UCSD-AML1 (cell line): ENCODE data around the gene KCNAB1.

ENCODE experiments used
- DNase-seq: peaks from one replicate; lab custom pipeline; 2025; ENCODE audit not compliant: unreplicated experiment; lab: John Stamatoyannopoulos, UW

KCNAB1 gene

DNA sequence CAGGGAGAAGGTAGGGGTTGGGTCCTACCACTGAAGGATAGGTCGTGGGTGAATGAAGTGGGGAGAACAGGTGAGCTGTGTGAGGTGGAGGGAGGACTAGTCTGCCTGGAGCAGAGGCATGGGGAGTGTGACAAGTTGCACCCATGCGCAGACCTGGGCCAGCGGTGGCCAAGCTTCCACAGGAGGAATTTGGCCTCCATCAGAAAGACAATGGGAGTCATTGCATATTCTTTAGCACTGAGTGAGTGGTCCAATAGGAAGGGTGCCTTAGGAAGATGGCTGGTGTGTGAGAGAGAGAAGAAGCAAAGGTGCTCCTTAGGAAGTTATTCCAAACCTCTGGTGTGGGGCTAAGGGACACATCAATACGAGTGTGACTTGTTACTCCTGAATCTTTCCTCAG lies 191.1 kb downstream of the KCNAB1 start:
- no peak for DNase-seq

DNA sequence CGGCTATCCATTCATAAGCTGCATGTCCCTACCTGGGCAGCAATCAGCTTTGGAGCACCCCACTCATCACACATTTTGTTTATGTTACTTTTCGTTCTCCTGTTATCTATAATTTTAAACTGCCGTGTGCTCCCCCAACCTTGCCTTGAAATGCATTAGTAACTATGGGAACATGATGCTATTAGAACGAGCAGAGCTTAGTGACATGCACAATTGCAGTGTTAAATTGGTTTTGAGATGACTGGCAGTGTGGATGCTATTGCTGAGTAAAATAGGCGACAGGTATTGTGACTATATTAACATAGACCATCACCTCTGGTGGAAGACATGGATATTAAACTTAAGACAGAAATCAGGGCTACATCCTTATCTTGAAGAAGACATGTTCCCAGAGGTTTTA lies 191.6 kb downstream of the KCNAB1 start:
- no peak for DNase-seq

DNA sequence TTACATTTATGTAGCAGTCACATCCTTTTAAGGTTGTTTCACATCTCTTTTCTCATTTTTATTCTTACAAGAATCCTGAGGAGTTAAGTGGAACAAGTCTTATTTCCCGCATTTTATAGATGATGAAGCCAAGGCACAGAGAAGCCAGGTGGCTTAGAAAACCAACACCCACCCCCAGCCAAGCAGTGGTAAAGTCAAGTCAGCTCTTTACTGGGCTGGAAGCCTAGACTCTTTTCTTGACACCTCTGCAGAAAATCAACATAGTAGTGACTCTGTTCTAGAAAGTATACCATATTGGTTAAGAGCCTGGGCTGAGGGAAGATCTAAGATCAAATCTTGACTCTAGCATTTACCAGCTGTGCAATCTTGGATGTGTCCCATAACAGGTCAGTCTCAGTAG lies 195.7 kb downstream of the KCNAB1 start:
- DNase-seq: no peak

DNA sequence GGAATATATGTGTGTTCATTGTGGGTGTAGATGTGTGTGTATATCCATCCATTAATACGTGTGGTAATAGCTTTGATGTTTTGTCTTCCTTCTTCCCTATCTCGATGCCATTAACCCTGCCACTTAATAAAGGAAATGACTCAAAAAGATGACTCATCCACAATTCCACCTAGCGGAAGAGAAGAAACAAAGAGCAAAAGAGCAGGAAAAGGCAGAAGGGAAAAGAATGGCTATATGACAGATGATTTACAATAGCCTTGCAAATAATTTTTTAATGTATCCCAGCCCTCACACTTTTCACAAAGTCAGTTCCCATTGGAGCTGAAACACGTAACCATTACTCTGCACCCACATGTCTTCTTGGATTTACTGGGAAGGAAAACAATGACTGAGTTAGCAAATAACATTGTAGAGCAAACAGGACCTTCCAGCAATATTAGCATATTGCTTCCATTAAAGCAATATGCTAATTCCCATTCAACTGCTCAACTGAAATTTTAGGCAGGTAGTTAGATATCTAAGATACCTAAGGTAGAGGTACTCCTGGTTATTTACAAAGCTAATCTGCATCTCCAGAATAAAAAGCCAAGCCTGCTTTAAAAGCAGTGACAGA lies 197.2 kb downstream of the KCNAB1 start:
- DNase-seq: no peak

DNA sequence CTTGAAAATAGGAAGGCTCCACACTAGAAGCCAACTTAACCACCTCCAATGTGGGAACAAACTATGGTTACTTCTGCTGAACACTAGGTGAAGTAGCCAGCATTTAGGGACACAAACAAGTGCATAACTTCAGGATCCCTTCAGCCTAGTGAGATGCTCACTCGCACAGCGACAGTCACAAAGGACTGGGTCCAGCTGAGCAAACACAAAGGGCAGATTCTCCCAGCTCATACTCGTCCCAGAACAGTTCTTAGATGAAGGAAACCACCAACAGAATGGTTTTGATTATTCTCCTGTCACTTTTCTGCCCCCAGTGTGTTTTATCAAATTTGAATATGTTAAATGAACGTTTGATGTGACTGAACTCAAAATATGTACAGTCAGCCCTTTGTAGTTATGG lies 201.6 kb downstream of the KCNAB1 start:
- DNase-seq: no peak

DNA sequence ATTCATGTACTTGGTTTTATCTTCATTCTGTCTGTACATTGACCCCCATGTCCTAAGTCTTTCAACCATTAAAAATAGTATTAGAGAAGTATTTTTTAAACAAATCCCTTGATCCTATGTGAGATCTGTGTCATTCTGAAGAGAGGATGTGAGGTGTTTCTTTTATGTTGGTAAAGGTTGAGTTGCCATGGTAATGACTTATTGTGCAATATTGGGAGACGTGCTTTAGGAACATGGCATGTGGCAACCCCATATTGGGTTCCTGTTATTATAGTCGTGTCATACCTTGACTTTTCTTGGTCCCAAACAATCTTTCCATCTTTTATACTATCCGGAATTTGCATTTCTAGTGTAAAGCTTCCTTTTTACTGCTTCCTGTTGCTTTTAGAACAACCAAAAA lies 203.1 kb downstream of the KCNAB1 start:
- DNase-seq: no peak

DNA sequence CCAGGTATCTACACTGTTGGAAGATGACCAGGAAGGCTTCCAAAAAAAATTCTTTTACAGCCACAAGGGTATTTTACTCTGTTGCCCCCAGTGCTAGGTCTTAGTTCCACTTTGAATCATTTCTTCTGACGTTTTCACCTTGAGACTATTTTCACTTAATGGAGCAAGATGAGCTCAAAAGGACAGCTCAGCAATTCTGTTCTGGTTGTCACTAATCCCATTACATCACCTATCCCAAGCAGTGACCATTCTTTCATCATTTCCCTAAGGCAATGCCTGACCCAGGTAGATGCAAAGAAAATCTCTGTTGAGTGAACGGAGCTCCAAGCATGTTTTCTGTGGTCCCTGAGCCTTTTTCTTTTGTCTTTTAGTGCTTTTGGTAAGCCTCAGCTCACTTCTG lies 210.0 kb downstream of the KCNAB1 start:
- no peak for DNase-seq

DNA sequence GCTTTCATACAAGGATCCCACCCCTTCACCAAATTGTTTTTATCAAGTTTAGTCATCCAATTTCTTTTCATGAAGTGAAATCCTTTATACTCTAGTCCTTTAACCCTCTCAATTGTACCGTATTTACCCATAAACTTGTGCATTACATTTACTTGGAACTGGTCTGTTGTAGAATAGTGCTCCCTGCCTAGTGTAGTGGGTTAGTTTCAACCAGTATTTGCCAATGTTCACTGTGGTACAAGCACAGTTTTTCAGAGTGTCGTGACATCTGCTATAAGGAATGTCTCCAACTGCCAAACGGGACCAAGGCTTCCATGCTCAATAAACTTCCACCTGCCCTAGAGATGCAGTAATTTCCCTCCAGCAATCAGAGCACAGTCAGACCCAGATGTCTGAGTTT lies 211.9 kb downstream of the KCNAB1 start:
- no peak for DNase-seq

DNA sequence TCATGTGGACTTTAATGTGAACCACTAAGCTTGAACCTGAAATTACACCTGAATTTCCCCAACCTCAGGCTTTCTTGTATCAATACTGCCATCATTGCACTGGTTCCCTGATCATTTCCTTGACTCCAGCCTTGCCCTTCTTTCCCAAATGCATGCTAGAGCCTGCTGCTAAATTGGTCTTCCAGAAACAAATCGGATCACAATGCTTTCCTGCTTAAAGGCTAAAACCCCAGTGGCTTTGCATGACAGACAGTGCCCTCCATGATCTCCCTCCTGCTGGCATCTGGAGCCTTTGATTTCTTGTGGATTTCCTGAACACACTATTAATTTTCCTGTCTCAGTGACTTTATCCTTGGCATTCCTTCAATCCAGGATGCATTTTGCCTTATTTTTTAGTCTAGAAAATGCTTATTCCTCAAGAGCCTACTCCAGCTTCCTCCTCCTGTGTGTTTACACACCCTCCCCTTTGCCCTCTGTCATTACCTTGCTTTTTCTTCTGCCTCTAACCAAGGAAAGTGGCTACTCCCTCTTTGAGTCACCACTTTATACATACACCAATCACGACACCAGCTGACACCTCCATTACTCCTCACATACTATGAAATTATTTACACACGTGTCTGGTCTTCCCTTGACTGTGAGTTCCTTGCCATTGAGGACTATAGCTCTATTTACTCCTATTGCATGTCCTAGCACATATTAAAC lies 214.6 kb downstream of the KCNAB1 start:
- DNase-seq: no peak

DNA sequence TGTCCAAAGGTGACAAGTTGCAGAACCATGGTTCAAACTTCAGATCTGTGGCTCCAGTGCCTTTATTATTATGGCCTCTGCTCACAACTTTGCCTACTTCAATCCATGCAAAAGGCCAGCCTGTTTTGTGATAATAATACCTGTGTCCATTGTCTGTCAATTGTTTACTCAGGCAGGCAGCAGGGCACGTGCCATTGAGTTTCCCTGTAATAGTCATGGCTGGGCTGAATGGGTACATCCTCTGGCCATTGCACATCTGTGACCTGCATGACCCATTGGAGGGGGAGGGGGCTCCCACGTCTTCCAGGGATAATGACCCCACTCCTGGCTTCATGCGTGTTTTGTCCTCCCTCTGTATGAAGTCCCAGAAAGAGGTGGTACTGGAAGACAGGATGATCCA lies 219.1 kb downstream of the KCNAB1 start:
- DNase-seq: no peak

DNA sequence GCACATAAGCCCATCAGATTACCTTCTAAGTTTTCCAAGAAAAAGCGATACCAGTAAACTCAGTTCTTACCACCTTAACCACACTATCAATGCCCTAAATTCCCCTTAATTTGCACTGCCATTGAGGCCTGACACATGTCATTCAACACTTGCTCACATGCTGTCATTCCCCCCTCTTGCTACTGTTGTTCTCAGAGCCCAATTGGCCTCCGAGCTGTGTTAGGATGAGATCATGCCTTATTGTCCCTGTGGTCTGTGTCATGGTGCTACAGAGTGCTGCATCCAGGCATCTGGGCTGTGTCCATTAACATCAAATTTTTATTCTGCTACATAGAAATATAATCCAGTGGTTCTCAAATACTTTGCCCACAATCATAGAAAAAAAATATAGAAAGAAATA lies 221.0 kb downstream of the KCNAB1 start:
- no peak for DNase-seq

DNA sequence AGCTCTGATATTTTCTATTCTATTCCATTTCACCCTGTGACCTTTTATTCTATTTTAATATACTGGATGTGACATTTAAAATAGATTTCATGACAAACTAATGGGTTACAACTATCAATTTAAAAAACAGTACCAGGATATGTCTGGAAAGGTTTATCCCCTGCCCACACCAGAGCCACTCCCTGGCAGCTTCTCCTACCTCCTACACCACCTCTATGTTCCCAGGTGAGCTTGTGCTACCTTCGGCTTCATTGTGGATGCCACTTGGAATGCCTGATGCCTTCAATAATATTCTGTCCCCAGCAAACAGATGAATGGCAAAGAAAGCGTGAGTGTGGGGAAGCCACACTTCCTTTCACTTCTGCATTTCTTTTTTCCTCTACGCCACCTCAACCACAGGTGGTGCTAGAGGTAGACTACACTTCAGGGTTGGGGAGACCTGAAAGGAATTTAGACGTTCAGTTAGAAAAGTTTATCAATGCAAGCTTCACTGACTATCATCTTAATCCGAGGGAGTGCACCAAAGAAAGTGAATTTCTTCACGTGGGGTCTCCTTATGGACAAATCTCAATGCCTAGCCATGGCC lies 221.5 kb downstream of the KCNAB1 start:
- no peak for DNase-seq

DNA sequence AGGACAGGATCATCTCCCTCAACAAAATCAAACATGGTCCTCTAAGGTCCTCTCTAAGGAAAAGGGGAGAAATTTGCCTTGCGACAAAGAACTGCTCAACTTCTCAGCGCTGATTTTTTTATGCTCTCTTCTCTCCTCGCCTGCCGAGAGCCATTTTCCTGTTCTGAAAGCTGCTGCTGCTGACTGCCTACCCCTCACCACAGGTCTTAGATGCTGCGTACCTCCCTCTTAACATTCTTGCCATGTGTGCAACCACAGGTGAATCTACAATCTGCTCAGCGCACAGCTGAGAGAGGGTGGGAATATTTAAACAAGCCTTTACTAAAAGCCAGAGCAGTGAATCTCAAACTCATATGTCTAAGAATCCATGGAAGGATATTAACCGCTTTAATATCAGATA lies 223.8 kb downstream of the KCNAB1 start:
- DNase-seq: no peak

DNA sequence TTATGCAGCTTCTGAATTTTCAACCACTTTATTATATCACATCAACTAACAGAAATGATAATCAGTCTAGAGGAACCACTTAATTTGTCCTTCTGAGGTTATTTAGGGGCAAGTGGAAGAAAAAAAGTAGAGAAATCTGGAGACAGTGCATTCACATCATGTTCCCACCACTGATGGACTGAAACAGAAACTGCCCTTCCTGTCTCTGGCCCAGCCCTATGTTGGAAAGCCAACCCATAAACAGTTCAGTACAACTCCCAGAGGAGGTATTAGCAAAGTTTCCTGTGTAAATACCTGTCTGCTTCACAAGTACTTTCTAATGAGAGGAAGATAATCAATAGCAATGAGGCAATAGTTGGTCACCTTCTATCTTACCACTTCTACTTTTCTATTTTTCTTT lies 228.7 kb downstream of the KCNAB1 start:
- DNase-seq: no peak

DNA sequence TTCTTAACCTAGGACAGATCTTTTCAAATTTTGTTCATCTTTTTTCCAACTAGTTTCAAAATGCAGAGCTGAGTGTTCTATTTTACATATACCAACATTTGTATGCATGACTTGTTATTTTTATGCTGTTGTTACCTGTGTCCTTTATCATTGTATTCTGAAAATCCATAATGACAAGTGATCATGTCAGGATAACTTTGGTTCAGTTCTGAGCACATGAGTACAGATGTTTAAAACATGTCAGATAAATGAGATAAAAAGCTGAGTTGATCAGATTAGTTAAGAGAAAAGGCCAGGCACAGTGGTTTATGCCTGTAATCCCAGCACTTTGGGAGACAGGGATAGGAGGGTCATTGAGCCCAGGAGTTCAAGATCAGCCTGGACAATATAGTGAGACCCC lies 229.6 kb downstream of the KCNAB1 start:
- DNase-seq: no peak

DNA sequence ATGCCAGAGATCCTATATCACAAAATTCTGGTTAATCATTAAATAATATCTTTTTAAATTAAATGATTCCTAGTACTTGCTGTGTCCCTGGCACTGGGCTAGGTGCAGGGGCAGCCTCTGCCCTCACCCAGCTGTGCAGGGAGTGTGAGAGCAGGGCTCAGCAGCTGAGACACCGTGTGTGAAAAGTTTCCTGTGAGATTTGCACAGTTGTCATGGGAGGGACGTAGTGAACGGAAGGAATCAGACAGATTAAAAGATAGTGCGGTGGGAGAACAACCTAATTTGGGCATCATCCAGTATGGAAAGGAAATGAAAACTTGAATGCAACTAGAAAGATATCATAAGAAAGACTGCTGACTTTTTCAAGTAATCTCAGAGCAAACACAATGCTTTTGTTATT lies 230.4 kb downstream of the KCNAB1 start:
- DNase-seq: no peak

DNA sequence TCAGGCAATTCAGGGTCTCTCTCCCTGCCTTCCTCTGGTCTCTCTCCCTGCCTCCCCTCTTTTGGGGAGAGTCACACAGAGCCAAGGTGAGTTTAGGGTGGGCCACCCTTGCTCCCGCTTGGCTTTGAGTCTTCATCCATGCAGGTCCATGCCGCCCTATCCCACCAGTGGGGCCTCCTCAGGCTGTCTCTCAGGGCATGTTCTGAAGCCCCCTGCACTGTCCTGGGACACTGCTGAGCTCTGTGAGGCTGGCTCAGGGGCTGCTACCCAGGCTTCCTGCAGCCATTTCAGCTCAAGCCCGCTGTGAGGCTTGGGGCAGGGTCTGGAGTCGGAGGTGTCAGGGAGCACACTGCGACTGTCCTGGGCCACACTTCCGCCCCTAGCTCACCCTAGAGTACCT lies 231.4 kb downstream of the KCNAB1 start:
- DNase-seq: no peak

DNA sequence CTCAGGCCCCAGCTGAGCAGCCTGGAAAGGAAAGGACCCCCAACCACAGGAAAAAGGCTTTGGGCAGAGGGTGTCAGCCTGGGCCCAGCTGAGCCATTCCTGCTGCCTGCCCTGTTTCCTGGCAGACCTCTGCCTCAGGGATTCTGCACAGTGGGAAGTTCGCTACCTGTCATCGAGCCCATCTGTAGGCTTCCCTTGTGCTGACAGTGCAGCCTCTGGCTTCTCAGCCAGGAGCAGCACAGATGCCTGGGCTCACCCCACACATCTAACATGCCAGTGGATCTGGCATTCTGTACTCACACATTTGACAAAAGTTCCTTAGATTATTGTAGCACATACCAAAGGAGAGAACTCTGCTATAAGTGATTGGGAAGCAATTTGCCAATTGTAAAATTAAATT lies 232.3 kb downstream of the KCNAB1 start:
- no peak for DNase-seq

DNA sequence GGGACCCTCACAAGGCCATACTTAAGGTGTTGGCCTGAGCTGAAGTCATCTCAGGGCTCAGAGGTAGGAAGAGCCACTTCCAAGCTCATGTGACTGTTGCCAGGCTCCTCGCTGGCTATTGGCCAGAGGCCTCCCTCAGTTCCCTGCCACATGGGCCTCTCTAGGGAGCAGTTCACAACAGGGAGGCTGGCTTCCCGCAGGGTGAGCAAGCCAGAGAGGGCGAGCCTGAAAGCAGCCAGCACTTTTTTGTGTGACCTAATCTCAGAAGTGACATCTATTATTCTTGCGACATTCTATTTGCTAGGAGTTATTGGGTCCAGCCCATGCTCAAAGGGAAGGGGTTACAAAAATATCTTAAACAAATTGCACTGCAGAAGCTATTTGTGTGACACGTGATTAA lies 233.2 kb downstream of the KCNAB1 start:
- DNase-seq: no peak

DNA sequence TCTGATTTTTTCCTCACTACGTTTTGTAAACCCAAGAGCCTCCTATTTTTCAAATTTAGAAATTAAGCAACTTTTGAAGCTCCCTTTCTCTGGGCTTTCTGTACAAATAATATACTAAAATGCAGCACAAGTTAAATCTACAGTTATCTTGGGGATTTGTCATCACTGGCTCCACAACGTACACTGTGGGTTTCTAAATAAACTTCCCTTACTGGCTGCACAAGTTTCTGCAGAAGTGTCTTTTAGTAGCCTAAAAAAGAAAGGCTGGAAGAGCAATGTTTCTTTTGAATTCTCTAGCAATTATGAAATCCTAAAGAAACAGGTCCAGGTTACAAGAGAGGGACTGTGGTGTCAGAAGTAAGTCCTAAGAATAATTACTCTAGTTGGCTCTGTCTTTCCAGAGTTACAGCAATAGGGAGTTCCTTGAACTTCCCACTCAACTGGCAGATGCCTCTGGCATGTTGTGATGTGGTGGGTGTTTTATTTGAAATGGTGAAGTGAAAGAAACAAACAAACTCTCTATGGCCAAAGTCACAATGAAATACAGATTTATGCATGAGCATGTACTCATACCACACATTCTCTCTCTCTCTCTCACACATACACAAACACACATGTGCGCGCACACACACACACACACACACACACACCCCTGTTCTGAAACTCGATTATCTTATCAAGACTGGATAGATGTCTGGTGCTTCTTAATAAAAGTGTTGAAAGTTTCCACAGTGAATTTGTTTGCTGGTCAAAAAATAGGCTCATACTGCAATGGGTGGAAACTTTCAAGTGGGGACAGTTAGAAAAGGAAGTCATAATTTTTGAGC lies 236.4 kb downstream of the KCNAB1 start:
- no peak for DNase-seq

DNA sequence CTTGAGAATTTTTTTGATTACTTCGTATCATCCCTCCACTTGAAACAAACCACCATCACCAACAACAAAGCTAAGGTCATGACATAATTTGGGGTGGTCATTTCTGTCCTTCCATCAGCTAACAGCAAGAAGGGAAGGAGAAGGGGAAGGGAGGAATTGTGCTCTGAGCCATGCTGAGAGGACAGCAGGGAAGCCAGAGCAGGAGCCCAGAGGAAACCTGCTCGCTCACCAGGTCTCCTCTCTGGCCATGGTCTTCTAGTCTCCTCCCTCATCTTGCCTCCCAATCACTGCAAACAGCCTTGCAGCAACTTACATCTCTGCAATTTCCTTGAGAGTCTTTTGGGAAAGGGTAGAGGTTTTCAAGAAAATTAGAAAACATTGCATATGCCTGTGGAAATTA lies 237.9 kb downstream of the KCNAB1 start:
- no peak for DNase-seq

DNA sequence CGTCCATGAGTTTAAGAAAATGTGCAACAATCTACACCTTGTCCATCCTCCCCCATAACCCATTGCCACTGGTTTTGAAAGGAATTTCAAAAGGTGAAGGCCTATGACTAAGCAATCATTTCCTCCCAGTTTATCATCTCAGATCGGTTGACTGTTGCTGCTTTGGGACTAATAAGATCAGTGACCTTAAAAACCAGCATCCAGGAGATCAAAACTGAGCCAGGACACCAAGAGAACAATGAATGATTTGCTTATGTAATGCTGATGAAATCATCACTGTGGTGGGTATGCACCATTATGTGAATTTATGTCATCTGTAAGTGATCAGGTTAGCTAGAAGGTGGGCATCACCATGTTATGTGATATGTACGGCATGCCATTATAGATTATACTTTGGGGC lies 239.0 kb downstream of the KCNAB1 start:
- no peak for DNase-seq
